ENCODE results near the gene HOXA3. TPM values are rescaled to one million over a fixed set of nuclear protein-coding genes. Genes with fewer than 3 reads are reported as not detected.

HOXA3 gene
- total RNA-seq, 2 donors from 2014 or later, result 6.5 to 29.3 TPM

DNA sequence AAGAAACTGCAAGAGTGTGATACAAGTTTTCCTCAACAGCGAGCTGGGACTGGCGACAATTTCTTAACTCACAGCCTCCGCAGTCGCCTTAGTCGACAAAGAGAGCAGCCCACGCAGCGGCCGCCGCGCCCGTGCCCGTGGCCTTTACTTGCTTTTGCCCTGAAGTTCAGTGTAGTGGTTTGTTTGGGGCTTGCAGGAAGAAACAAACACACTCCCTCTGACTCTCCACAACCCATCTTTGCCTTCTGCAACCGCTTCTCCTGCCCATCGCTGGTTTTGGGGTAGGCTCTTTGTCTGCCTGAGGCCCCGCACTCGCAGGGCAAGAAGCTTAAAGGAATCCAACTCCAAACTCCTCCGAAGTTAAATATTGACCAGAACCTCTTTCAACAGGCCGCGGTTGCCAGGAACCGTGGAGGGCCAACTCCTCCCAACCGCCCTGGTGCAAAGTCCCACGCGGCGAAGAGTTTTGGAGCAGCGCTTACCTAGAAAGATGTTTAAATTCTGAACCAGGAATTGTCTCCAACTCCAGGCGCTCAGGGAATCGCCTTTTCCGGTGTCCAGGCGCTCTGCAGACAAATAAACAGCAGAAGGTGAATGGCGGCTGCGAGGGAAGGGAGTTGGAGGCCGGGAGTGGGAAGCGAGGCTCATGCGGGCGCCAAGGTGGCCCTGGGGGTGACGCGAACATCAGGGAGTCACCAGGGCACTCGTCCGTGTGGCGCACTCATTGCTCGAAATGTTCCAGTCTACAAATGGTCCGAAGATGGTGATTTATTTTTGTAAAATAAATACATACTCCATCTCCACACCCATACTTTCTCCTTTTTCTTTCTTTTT, 30.1 kb downstream of the HOXA3 start:
- no peak for ATAC-seq (ENCODE audit: insufficient number of reproducible peaks, low FRiP score, low read depth)
- Histone ChIP-seq H3K36me3 (no peaks in the 10 kb centered on the region), H3K27me3 (replicated peaks; ENCODE audit: insufficient read depth) (no peaks in the 10 kb centered on the region), H3K9me3 (no peaks in the 10 kb centered on the region), H3K4me1 (ENCODE audit: control insufficient read depth in 1 of 2, low read depth in 2 of 2) (peaks cover 3 to 71% of the 10 kb centered on the region in 2 donors), H3K27ac (peak overlapping the region; percentile 96 to 99), H3K4me3 (peak overlapping the region; percentile 99)
- no peak for DNase-seq (ENCODE audit: low spot score)
- TF ChIP-seq CTCF (IDR thresholded peaks at IDR 0.05), result no peak

GRCh38 chr7:27121684-27122076, 30.7 kb downstream of the HOXA3 start:
- Histone ChIP-seq H3K4me3 (peak overlapping the region; percentile 99), H3K9me3 (no peaks in the 10 kb centered on the region), H3K27me3 (replicated peaks; ENCODE audit: insufficient read depth) (no peaks in the 10 kb centered on the region), H3K4me1 (ENCODE audit: control insufficient read depth in 1 of 2, low read depth in 2 of 2) (peaks cover 3 to 66% of the 10 kb centered on the region in 2 donors), H3K36me3 (no peaks in the 10 kb centered on the region), H3K27ac (peak overlapping the region; percentile 96 to 99)
- TF ChIP-seq CTCF (IDR thresholded peaks at IDR 0.05), result no peak
- ATAC-seq (ENCODE audit: insufficient number of reproducible peaks, low FRiP score, low read depth) (no peak), DNase-seq (ENCODE audit: low spot score) (no peak)

DNA sequence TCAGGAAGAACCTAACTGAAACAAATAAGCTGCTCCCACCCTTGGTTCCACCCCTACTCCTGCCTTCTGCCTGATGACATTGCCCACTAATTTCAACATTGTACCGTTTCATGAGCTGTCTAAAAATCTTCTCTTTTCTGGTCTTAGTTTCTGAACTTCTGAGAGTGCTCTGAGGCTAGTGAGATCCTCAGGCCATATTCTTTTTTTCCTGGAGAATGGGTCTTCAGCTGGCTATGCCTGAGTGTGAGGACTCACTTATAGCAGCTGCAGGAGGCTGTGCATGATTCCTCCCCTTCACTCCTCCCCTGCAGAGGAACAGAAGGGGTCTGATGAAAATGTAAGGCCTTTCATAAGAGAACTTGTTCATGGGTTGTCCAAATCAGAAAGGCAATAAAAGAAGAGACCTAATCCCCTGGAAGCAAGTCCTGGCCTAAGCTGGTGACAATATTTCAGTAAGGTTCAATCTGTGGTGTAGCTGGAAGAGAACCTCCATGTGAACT, 32.9 kb downstream of the HOXA3 start:
- TF ChIP-seq CTCF (IDR thresholded peaks at IDR 0.05), result no peak
- no peaks in the 10 kb centered on the region for H3K36me3 ChIP-seq
- H3K27ac ChIP-seq, result peak overlapping the region; percentile 96 to 99
- no peaks in the 10 kb centered on the region for H3K27me3 ChIP-seq (replicated peaks; ENCODE audit: insufficient read depth)
- no peak for ATAC-seq (ENCODE audit: insufficient number of reproducible peaks, low FRiP score, low read depth)
- no peak for DNase-seq (ENCODE audit: low spot score)
- peaks cover 3 to 44% of the 10 kb centered on the region in 2 donors for H3K4me1 ChIP-seq (ENCODE audit: control insufficient read depth in 1 of 2, low read depth in 2 of 2)
- no peaks in the 10 kb centered on the region for H3K9me3 ChIP-seq
- H3K4me3 ChIP-seq, result peak overlapping the region; percentile 99

DNA sequence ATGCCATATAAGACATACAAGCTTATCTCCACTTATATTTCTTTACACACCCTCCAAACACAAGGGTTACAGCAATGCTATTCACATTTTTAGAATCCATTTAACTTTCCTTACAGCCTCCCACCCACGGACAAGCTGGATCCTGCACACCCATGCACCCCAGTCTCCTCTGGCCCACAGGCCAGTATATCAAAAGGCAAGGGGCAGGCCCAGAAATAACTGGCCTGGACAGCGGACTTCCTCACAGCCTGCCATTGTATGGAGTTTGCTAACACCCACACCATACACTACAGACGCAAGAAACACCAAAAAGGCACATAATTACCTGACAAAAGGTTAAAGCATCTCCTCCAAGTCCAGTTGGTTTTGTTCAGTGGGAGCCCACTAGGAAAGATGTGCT, 33.8 kb downstream of the HOXA3 start:
- no peaks in the 10 kb centered on the region for H3K27me3 ChIP-seq (replicated peaks; ENCODE audit: insufficient read depth)
- no peak for ATAC-seq (ENCODE audit: insufficient number of reproducible peaks, low FRiP score, low read depth)
- H3K27ac ChIP-seq, result peak overlapping the region; percentile 96 to 99
- no peak for DNase-seq (ENCODE audit: low spot score)
- H3K36me3 ChIP-seq, result no peaks in the 10 kb centered on the region
- H3K4me1 ChIP-seq (ENCODE audit: control insufficient read depth in 1 of 2, low read depth in 2 of 2), result peaks cover 3 to 42% of the 10 kb centered on the region in 2 donors
- no peak for TF ChIP-seq CTCF (IDR thresholded peaks at IDR 0.05)
- H3K9me3 ChIP-seq, result no peaks in the 10 kb centered on the region
- H3K4me3 ChIP-seq, result peak overlapping the region; percentile 99

GRCh38 chr7:27117887-27118491, 34.4 kb downstream of the HOXA3 start:
- Histone ChIP-seq H3K27me3 (replicated peaks; ENCODE audit: insufficient read depth) (no peaks in the 10 kb centered on the region), H3K27ac (peak overlapping the region; percentile 96 to 99), H3K9me3 (no peaks in the 10 kb centered on the region), H3K36me3 (no peaks in the 10 kb centered on the region), H3K4me1 (ENCODE audit: control insufficient read depth in 1 of 2, low read depth in 2 of 2) (peaks cover 3 to 37% of the 10 kb centered on the region in 2 donors), H3K4me3 (peak overlapping the region; percentile 99)
- TF ChIP-seq CTCF (IDR thresholded peaks at IDR 0.05), result no peak
- ATAC-seq (ENCODE audit: insufficient number of reproducible peaks, low FRiP score, low read depth) (no peak), DNase-seq (ENCODE audit: low spot score) (no peak)

All from thoracic aorta (tissue), 2 donors.